ENCODE measurements around the gene PPP1R11. TPM values are rescaled to one million over a fixed set of nuclear protein-coding genes. Genes with fewer than 3 reads are reported as not detected.

Gene PPP1R11
- total and polyA plus RNA-seq, 2 of the 13 experiments (the other 11 are each of a cell fraction or from before 2014, with no cell fraction given) = 32.1 to 58.9 TPM

GRCh38 chr6:30102970-30103871, 36.2 kb downstream of the PPP1R11 start (continued):
- TF ChIP-seq STAT6 (CRISPR knock-in tag; IDR thresholded peaks at IDR 0.05; ENCODE audit: borderline replicate concordance) (peak; percentile 79; the same call in 1 of the 2 replicates), ZFP90 (CRISPR knock-in tag; IDR thresholded peaks at IDR 0.05; ENCODE audit: borderline replicate concordance) (no peak), GATAD1 (CRISPR knock-in tag; IDR thresholded peaks at IDR 0.05) (peak; percentile 59), ZNF703 (CRISPR knock-in tag; IDR thresholded peaks at IDR 0.05; ENCODE audit: borderline replicate concordance) (no peak), ZBTB8A (CRISPR knock-in tag; IDR thresholded peaks at IDR 0.05; ENCODE audit: borderline replicate concordance, low read depth) (no peak), ZNF709 (CRISPR knock-in tag; IDR thresholded peaks at IDR 0.05) (peak; percentile 87; the same call in 1 of the 2 replicates), DDIT3 (CRISPR knock-in tag; IDR thresholded peaks at IDR 0.05) (no peak), ZNF639 (CRISPR knock-in tag; conservative IDR thresholded peaks at IDR 0.05) (no peak), ZNF282 (IDR thresholded peaks at IDR 0.05; ENCODE audit: partially characterized antibody) (no peak), TBP (CRISPR knock-in tag; IDR thresholded peaks at IDR 0.05) (no peak), MED13 (CRISPR knock-in tag; IDR thresholded peaks at IDR 0.05) (no peak), ZNF136 (CRISPR knock-in tag; IDR thresholded peaks at IDR 0.05; ENCODE audit: low read depth) (no peak), ZNF230 (CRISPR knock-in tag; IDR thresholded peaks at IDR 0.05) (0 out of 2 replicates have a peak, but pooled peaks have one; percentile 59), SKIL (CRISPR knock-in tag; IDR thresholded peaks at IDR 0.05; ENCODE audit: borderline replicate concordance) (no peak), AHDC1 (CRISPR knock-in tag; IDR thresholded peaks at IDR 0.05; ENCODE audit: borderline replicate concordance) (0 out of 2 replicates have a peak, but pooled peaks have one; percentile 25)
